AG04449 (cell line): ENCODE measurements around the gene TIPARP.

ENCODE experiments used
- CTCF ChIA-PET: fragments of 350-600 bp; formaldehyde crosslinking; extraction: SDS; loops from one replicate; lab custom pipeline; 2021; ENCODE audit warnings: antibody characterized with exemption; lab: Yijun Ruan, JAX
- POLR2A ChIA-PET: fragments of 400-600, 350-600 bp; formaldehyde crosslinking; extraction: SDS; loops from one replicate; lab custom pipeline; 2020; ENCODE audit warnings: antibody characterized with exemption, inconsistent platforms; lab: Yijun Ruan, JAX
- DNase-seq: peaks from one replicate; pipeline ENCODE4 v3.0.0-alpha.2; 2010; ENCODE audit warnings: low read depth, low spot score
- H3K4me3 ChIP-seq: 2 replicates; pipeline ENCODE4 v1.5.1; 2011; ENCODE audit warnings: low read depth, mild to moderate bottlenecking, control low read depth, low read length
- CTCF ChIP-seq: IDR thresholded peaks from one replicate; pipeline ENCODE4 v1.5.1; 2011; ENCODE audit warnings: mild to moderate bottlenecking, moderate library complexity, low read length, control low read depth, inconsistent platforms; ENCODE audit not compliant: insufficient read depth; ENCODE audit errors: missing control alignments

Gene TIPARP

DNA sequence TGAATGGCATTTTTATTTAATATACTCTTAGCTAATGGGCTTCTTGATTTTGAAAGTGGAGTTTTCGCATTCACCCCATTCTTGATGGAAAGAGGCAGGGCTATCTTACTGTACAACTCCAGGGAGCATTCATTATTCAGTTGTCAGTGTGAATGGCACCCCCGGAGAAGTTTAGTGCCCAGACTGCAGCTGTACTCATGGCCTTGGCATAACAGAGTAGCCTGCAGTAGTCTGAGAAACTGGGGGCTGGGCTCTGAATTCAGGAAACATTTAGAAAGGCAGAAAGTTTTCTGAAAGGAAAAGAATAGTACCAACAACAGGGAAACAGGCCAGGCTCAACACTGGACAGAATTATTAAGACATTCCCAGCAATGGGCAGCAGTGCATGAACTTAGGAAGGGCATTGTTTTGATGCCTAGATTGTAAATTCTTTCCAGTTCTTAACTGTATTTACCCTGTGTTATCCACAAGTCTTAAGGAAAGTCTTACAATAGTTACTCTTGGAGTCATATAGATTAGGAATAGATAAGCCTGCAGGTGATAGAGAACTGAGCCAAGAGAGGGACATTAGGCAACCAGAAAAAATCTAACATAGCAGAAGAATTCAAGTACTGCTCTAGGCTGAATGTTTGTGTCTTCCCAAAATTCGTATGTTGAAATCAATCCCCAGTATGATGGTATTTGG lies 44.4 kb downstream of the TIPARP start:
- POLR2A ChIA-PET: interaction anchor here (0.6 kb wide), 1 partner anchor 16 kb away, joined by 3 read pairs; no protein-coding TSS in a partner anchor
- TF ChIP-seq CTCF: no peak
- no peak overlapping the region for H3K4me3 ChIP-seq
- CTCF ChIA-PET: interaction anchor here (0.6 to 1.1 kb wide), 3 partner anchors 11 to 364 kb away, joined by 3 read pairs; no protein-coding TSS in a partner anchor
- DNase-seq: no peak

DNA sequence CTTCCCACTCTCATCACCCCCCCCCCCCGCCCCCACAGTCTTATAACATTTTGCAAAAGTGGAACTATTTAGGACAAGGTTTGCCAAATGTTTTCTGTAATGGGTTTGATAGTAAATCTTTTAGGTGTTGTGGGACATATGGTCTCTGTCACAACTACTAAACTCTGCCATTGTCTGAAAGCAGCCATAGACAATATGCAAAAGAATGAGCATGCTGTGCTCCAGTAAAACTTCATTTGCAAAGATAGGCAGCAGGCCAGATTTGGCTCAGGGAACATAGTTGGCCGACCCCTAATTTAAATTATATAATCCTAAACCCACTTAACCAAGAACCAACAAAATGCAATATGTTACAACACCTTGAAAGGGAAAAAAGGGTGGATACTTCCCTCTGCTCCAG lies 46.4 kb downstream of the TIPARP start:
- no peak for TF ChIP-seq CTCF
- CTCF ChIA-PET: no interaction called here
- no peak for DNase-seq
- H3K4me3 ChIP-seq: no peak overlapping the region
- POLR2A ChIA-PET: no interaction called here

DNA sequence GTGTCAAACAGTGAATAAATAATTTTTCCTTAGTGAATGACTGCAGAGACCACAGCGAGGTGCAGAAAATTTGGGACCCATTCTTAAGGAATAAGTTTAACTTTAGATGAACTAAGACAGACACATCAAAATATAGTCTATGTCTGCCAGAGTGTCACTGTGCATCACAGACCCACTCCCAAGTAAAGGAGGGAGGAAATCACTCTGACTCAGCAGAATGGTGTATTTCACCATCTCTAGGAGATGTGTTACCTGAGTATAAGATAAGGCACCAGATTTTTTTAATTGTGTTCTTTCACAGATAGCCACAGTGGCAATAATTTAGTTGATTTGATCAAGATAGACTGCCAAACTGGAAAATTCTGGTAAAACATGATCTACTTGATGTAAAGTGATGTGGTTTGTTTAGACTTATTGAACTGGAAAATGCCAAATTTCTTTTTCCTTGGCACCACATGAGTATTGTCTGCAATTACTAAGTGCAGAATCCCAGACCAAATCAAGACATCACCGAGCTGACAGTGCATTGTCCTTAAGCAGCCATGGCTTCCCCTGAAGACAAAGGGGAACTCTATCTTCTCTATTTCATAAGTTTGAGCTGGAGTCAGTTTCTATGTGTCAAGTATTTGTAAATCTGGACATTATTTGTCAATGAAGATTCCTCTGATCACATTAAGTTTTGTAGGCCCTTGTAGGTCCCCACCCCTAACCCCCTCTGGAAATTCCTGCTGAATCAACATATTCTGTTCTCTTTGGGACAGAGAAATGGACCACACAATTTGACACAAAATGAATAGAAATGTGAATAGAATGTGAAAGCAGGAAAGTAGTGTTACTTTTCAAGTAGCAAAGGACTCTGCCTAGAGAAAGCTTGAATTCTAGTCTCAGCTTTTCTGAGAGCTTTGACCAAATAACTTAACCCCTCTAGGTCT lies 47.6 kb downstream of the TIPARP start:
- DNase-seq: no peak
- ChIA-PET CTCF (interaction anchor here (1.0 kb wide), 1 partner anchor 49 kb away, joined by 3 read pairs; no protein-coding TSS in a partner anchor), POLR2A (interaction anchor here (1.0 to 1.2 kb wide), 3 partner anchors 20 to 415 kb away, joined by 3 read pairs; partner anchors contain the start of gene SSR3)
- H3K4me3 ChIP-seq: no peak overlapping the region
- no peak for TF ChIP-seq CTCF

GRCh38 chr3:156723182-156723619 lies 48.8 kb downstream of the TIPARP start:
- TF ChIP-seq CTCF: no peak
- H3K4me3 ChIP-seq: no peak overlapping the region
- POLR2A ChIA-PET: interaction anchor here (0.8 to 1.1 kb wide), 3 partner anchors 28 to 414 kb away, joined by 3 read pairs; partner anchors contain the start of gene SSR3
- CTCF ChIA-PET: interaction anchor here (0.9 to 1.3 kb wide), 3 partner anchors 10 to 414 kb away, joined by 3 to 5 read pairs (median 3); no protein-coding TSS in a partner anchor
- no peak for DNase-seq

GRCh38 chr3:156725682-156726081 lies 51.3 kb downstream of the TIPARP start:
- TF ChIP-seq CTCF: no peak
- no peak for DNase-seq
- ChIA-PET POLR2A (no interaction called here), CTCF (interaction anchor here (1.3 kb wide), 1 partner anchor 412 kb away, joined by 4 read pairs; no protein-coding TSS in a partner anchor)
- H3K4me3 ChIP-seq: no peak overlapping the region
